A549 (cell line): ENCODE results near the gene TNFSF11. TPM values are rescaled to one million over a fixed set of nuclear protein-coding genes. Genes with fewer than 3 reads are reported as not detected.

Source experiments
- ATAC-seq, 2 experiments: fragments of 200-7000 bp in 1 of 2; fragments of >200 bp in 1 of 2; cut with Nextera tagmentation in 1 of 2; cut with Tn5 transposase in 1 of 2; 3 replicates each; pipeline versions ENCODE4 v1.8.0 to v1.9.1; 2018 to 2020; ENCODE audit warnings: mild to moderate bottlenecking in 1 of 2, moderate library complexity in 1 of 2
- CTCF ChIA-PET: fragments of 300-600 bp; sonication (Branson Sonifier 250); formaldehyde crosslinking; extraction: SDS; loops from one replicate; lab custom pipeline; 2021; ENCODE audit warnings: antibody characterized with exemption, inconsistent platforms; lab: Yijun Ruan, JAX
- POLR2A ChIA-PET: fragments of 350-600 bp; formaldehyde crosslinking; extraction: SDS; loops from one replicate; lab custom pipeline; 2021; ENCODE audit warnings: antibody characterized with exemption, inconsistent platforms; lab: Yijun Ruan, JAX
- DNase-seq, 2 experiments: peaks; one replicate each; pipeline versions ENCODE4 v3.0.0 to v3.0.0-alpha.2; 2011 to 2016; ENCODE audit warnings: low read depth in 1 of 2, low spot score in 1 of 2
- FAIRE-seq: peaks from 2 replicates; lab custom pipeline; 2011; peaks lifted over from hg19 to GRCh38; lab: Jason Lieb, UNC
- H3K27ac ChIP-seq, 2 experiments: fragments of >200 bp; sonication (Bioruptor Twin); formaldehyde crosslinking; 3 replicates each; pipeline ENCODE4 v1.5.1; 2016 to 2017
- H3K4me1 ChIP-seq: fragments of >200 bp; sonication (Bioruptor Twin); formaldehyde crosslinking; 3 replicates; pipeline ENCODE4 v1.6.1; 2016
- H3K4me2 ChIP-seq: fragments of >200 bp; sonication (Bioruptor Twin); formaldehyde crosslinking; 3 replicates; pipeline ENCODE4 v1.6.1; 2016
- H3K4me3 ChIP-seq: fragments of >200 bp; sonication (Bioruptor Twin); formaldehyde crosslinking; 3 replicates; pipeline ENCODE4 v1.5.1; 2016
- H3K9me3 ChIP-seq: fragments of >200 bp; sonication (Bioruptor Twin); formaldehyde crosslinking; 3 replicates; pipeline ENCODE4 v1.6.1; 2016
- BHLHE40 ChIP-seq: IDR thresholded peaks from 2 replicates; pipeline ENCODE4 v1.6.1; 2012; ENCODE audit warnings: low read depth, low read length, inconsistent platforms
- CBX8 ChIP-seq: fragments of 200-600 bp; sonication (generic); IDR thresholded peaks from 2 replicates; pipeline ENCODE4 v1.6.1; 2016
- CHD4 ChIP-seq: fragments of 200-600 bp; sonication (generic); IDR thresholded peaks from 2 replicates; pipeline ENCODE4 v1.6.1; 2016; ENCODE audit warnings: antibody characterized with exemption, mild to moderate bottlenecking, borderline replicate concordance
- E2F6 ChIP-seq: IDR thresholded peaks from 2 replicates; pipeline ENCODE4 v1.6.1; 2012; ENCODE audit warnings: low read depth, borderline replicate concordance
- EHF ChIP-seq: fragments of 250-450 bp; sonication (Bioruptor Pico); IDR thresholded peaks from 2 replicates; pipeline ENCODE4 v1.5.0; 2020; ENCODE audit warnings: mild to moderate bottlenecking
- ELK1 ChIP-seq: fragments of 150-350 bp; IDR thresholded peaks from 2 replicates; pipeline ENCODE4 v1.6.1; 2014; ENCODE audit warnings: low read depth, mild to moderate bottlenecking, low read length
- ESRRA ChIP-seq: fragments of 150-350 bp; IDR thresholded peaks from 2 replicates; pipeline ENCODE4 v1.6.1; 2014; ENCODE audit warnings: mild to moderate bottlenecking, low read length, borderline replicate concordance
- FOSB ChIP-seq: fragments of 250-450 bp; sonication (Bioruptor Pico); IDR thresholded peaks from 2 replicates; pipeline ENCODE4 v1.5.0; 2020; ENCODE audit warnings: mild to moderate bottlenecking, moderate library complexity
- HDAC2 ChIP-seq: fragments of 200-600 bp; sonication (generic); IDR thresholded peaks from 2 replicates; pipeline ENCODE4 v1.6.1; 2016
- HMGXB4 ChIP-seq: fragments of 250-450 bp; sonication (Bioruptor Pico); IDR thresholded peaks from 2 replicates; pipeline ENCODE4 v1.5.0; 2021; ENCODE audit warnings: mild to moderate bottlenecking, moderate library complexity, borderline replicate concordance
- HOXA7 ChIP-seq: fragments of 250-450 bp; sonication (Bioruptor Pico); IDR thresholded peaks from 2 replicates; pipeline ENCODE4 v1.5.0; 2020; ENCODE audit warnings: mild to moderate bottlenecking, moderate library complexity
- JUN ChIP-seq, 2 experiments: fragments of >200 bp; sonication (Bioruptor Twin); formaldehyde crosslinking; IDR thresholded peaks; 2 replicates in 1 of 2; 3 replicates in 1 of 2; pipeline ENCODE4 v1.6.1; 2016 to 2017
- JUNB ChIP-seq: fragments of >200 bp; sonication (Bioruptor Twin); formaldehyde crosslinking; IDR thresholded peaks from 2 replicates; pipeline ENCODE4 v1.6.1; 2016
- KDM5A ChIP-seq: fragments of 200-600 bp; sonication (generic); IDR thresholded peaks from 2 replicates; pipeline ENCODE4 v1.6.1; 2016; ENCODE audit warnings: antibody characterized with exemption, mild to moderate bottlenecking
- MAX ChIP-seq: IDR thresholded peaks from 2 replicates; pipeline ENCODE4 v1.6.1; 2012
- MAZ ChIP-seq: fragments of 150-350 bp; IDR thresholded peaks from 2 replicates; pipeline ENCODE4 v1.6.1; 2014; ENCODE audit warnings: antibody characterized with exemption, low read depth, low read length, borderline replicate concordance
- PHF8 ChIP-seq: fragments of 200-600 bp; sonication (generic); IDR thresholded peaks from 2 replicates; pipeline ENCODE4 v1.6.1; 2016; ENCODE audit warnings: low read depth, mild to moderate bottlenecking, antibody characterized with exemption, moderate library complexity, borderline replicate concordance
- POLR2A ChIP-seq: IDR thresholded peaks from 2 replicates; pipeline ENCODE4 v1.6.1; 2012; ENCODE audit warnings: mild to moderate bottlenecking, low read length
- SMC3 ChIP-seq: fragments of >200 bp; sonication (Bioruptor Twin); formaldehyde crosslinking; IDR thresholded peaks from 3 replicates; pipeline ENCODE4 v1.6.1; 2018; ENCODE audit warnings: inconsistent platforms
- SREBF2 ChIP-seq: fragments of 450-650 bp; IDR thresholded peaks from 2 replicates; pipeline ENCODE4 v1.6.1; 2014; ENCODE audit warnings: mild to moderate bottlenecking, moderate library complexity
- TP53 ChIP-seq: fragments of 250-450 bp; sonication (Bioruptor Pico); IDR thresholded peaks from 2 replicates; pipeline ENCODE4 v1.5.0; 2021; ENCODE audit warnings: mild to moderate bottlenecking, moderate library complexity
- ZC3H11A ChIP-seq: fragments of 450-650 bp; IDR thresholded peaks from 2 replicates; pipeline ENCODE4 v1.6.1; 2014; ENCODE audit warnings: antibody characterized with exemption, mild to moderate bottlenecking
- WGBS: methylation state at CpG from one replicate; pipeline ENCODE4 v1.1.6; 2017; ENCODE audit errors: missing lambda C conversion rate; 5-methylcytosine and 5-hydroxymethylcytosine counted together
- polyA plus RNA-seq, 4 experiments: library from polyadenylated mRNA; depleted of rRNA in 3 of 4; stranded (reverse); fragments of >200 nt; fragmentation: RNase III in 1 of 4; extraction: RNeasy Plus Mini Kit Qiagen cat#74134 plus additional on column Dnase treatment in 1 of 4; gene quantifications; 2 replicates in 3 of 4; 3 replicates in 1 of 4; pipeline ENCODE4 v1.2.3, GENCODE V29; 2011 to 2017

Gene TNFSF11
- polyA plus RNA-seq, 2 of the 4 experiments (the other 2 are of a cell fraction), result not detected

- Histone ChIP-seq H3K27ac (no peak overlapping the region), H3K9me3 (no peaks in the 10 kb centered on the region), H3K4me3 (no peak overlapping the region), H3K4me2 (no peak overlapping the region), H3K4me1 (no peaks in the 10 kb centered on the region)
- CTCF ChIA-PET, result no interaction called here
- POLR2A ChIA-PET, result no interaction called here
- FAIRE-seq, result no peak
- 10% methylated on average over 4 of the region's 4 CpGs for WGBS
- ATAC-seq, result no peak
- DNase-seq, result no peak
- TF ChIP-seq SMC3, result no peak
- no peak for TF ChIP-seq CHD4
- TF ChIP-seq HDAC2, result no peak
- TF ChIP-seq POLR2A, result no peak
- TF ChIP-seq ZC3H11A, result no peak
- TF ChIP-seq HMGXB4 (CRISPR knock-in tag), result no peak
- TF ChIP-seq MAZ, result no peak
- no peak for TF ChIP-seq JUNB
These were observed 29.6 kb upstream of the TNFSF11 start for GRCh38 chr13:42544246-42544926.

- FAIRE-seq (no peak), DNase-seq (no peak), ATAC-seq (no peak)
- Histone ChIP-seq H3K27ac (no peak overlapping the region), H3K4me2 (no peak overlapping the region), H3K4me1 (no peaks in the 10 kb centered on the region), H3K4me3 (no peak overlapping the region), H3K9me3 (no peaks in the 10 kb centered on the region)
- TF ChIP-seq FOSB (CRISPR knock-in tag) (no peak), POLR2A (no peak), KDM5A (no peak), MAX (no peak), CBX8 (no peak), TP53 (CRISPR knock-in tag) (no peak), BHLHE40 (no peak), E2F6 (no peak), JUNB (no peak), EHF (no peak), HMGXB4 (CRISPR knock-in tag) (no peak), PHF8 (no peak), JUN (IDR thresholded peaks at IDR 0.05) (no peak), HOXA7 (CRISPR knock-in tag) (no peak), ELK1 (no peak), SREBF2 (no peak), ESRRA (no peak)
- 70% methylated on average over 3 of the region's 3 CpGs for WGBS
- ChIA-PET CTCF (no interaction called here), POLR2A (no interaction called here)
These were observed 28.1 kb upstream of the TNFSF11 start for GRCh38 chr13:42545842-42546241.
